SHP77 (cell line): ENCODE data around the gene RNU6-8.

Experiments used
- DNase-seq, 2 experiments: peaks; one replicate each; lab custom pipeline; 2025; lab: John Stamatoyannopoulos, UW

The RNU6-8 gene

DNA sequence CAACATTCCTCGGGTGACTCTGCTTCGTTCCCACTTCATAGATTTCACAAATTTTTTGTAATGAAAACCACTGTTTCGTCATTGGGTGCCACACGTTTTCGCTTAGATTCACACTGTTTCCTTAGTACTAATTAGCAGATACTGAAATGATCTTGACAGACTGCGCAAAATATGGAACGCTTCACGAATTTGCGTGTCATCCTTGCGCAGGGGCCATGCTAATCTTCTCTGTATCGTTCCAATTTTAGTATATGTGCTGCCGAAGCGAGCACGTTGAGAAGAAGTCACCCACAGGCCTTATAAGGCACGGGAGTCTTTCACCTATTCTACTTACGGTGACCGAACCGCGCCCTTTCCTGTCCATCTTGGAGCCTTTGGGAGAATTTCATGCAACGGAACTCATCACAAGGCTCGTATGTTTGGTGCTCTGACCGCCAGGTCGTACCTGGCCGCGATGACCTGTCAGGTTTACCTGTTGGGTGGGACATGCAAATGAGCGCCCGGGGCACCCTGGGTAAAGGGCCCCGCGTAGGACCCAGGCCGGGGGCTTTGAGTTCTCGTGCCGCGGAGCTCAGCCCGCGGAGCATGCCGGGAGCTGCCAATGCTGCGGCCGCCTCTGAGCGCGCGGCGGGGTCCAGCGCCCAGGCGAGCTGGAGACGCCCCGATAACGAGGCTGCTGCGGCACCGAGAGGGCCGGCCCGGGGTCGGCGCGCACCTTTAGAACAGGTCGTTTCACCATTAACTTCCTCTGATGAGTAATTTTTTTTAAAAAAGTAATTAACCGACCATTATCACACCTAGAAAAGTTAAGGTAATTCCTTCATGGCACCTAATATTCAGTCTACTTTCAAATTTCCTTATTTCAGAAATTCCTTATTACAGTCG, at the start of gene RNU6-8:
Gene RNU6-8, minus strand, starts transcription at position 272 of the 885 bp plus-strand sequence.
- peak; percentile 94 to 97 for DNase-seq

DNA sequence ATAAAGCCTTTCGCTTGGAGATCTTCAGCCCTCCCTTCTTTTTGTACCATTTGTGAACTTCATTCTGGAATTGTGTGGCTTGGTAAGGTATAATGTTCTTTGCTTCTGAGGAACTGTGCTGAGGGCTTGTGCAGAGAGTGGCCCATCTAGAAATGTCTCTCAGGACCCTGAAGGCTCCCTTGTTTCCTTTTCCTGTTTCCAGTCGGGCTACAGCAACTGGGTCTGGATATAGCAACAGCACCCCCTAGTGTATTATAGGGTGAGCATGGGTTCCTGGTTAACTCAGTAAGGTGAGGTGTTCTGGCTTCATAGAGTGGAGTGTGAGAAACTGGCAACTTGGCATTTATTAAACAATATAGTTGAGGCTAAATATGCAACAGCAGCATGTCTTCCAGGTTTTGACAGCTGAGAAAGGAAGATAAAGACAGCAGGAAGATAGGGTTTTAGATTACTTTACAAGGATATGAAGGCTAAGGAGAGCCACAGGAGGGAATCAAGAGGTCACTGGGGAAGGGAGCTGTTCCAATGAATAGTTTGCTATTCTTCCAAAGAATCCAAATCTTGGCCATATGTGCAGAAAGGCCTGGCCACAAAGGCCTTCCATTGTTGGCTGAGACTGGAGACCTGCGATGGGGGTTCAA, 49.1 kb upstream of the RNU6-8 start:
- peak; percentile 79 to 81 for DNase-seq

DNA sequence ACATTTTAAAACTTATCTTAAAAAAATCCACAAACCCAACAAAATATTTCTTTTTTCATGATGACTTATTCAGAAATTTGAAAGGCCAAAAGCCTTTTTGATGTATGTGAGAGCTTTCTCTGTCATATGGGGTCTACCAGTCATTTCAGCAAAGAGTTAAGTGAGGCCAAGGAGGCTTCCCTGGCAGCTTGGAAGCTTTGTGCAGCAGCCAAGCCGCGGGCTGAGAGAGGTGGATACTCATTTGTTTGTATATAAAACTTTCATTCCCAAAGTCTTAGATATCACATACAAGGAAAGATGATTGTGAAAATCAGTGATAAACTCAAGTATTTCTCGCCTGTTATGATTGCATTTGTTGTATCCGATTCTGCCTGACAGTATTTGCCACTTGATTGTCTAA, 48.5 kb upstream of the RNU6-8 start:
- DNase-seq, result no peak

DNA sequence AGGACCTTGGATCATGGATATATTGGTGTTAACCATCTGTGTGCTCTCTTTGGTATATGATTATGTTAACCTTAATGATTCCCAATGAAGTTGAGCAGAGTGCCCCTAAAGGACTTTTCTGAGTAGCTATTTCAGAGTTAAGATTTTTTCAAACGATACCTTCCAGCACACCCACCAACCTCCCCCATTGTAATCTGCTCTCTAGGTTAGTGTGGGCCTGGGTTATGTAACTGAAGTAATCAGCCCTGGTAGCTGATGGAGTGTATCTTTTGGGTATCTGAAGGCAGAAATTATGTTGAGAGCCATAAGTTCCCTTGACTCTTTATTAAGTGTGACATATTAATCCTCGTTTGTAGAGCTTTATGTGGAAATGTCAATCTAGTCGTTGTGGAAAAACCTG, 47.6 kb upstream of the RNU6-8 start:
- DNase-seq, result no peak

DNA sequence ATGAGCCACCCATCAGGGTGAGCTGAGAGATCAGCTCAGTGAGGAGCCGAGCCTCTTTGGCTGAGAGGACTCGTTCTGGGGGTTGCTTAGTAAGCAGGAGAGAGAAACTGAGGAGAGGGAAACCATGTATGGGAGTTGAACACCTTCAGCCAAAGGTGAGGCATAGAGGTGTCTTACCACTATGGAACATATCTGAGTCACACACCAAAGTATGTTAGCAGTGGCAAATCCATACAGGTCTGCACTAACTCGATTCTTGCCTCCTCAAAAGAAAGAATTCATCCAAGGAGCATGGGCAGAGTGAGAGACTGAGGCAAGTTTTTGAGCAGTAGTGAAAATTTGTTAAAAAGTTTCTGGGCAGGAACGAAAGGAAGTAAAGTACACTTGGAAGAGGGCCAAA, 46.7 kb upstream of the RNU6-8 start:
- no peak for DNase-seq

DNA sequence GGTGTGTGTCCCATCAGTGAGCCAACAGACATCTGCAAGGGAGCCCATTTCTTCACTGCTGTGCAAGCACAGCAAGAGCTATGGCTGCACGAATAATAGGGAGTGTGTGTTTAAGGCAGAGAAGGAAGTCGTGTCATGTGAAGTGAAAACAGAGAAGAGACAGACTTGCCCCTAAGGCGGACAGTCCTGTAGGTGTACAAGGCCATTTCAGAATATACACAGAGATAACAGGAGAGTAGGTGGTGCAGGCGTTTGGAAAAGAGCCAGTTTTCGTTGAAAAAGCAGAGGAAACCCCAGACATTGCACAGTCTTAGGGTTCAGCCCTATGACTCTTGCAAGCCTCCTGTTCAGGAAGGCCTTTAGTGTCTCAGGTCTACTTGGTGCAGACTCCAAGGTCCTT, 46.3 kb upstream of the RNU6-8 start:
- DNase-seq, result no peak

DNA sequence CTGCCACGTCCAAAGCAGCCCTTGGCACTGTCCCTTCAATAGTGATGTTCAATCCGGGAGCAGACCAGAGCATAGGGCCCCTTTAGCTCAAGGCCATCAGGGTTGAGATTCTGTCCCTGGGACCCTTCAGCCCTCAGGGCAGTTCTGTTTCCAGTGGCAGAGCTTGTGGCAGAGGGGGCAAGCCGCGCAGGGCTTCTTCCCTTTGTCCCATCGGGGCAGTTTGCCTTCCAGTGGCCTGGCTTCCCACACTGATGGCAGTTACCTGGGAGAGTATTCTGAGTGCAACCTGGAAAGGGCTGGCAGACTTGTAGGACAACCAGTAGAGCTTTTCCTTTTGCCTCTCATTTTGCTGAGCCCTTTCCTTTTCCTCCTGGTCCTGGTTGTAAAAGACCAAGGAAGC, 43.7 kb upstream of the RNU6-8 start:
- DNase-seq, result no peak

DNA sequence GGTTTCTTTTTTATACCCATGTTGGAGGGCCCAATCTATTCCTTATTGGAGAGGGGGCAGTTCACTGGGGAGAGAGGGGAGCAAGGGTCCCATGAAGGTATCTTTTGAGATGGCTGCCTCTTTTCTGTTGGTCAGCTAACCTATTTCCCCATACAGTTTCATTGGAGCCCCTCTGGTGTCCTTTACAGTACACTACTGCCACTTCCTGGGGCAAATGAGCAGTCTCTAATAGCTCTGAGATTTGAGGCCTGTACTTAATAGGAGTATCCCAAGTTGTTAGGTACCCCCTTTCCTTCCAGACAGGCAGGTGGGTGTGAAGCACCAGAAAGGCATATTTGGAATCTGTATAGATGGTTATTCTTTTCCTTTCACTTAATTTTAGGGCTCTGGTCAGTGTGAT, 41.3 kb upstream of the RNU6-8 start:
- no peak for DNase-seq

DNA sequence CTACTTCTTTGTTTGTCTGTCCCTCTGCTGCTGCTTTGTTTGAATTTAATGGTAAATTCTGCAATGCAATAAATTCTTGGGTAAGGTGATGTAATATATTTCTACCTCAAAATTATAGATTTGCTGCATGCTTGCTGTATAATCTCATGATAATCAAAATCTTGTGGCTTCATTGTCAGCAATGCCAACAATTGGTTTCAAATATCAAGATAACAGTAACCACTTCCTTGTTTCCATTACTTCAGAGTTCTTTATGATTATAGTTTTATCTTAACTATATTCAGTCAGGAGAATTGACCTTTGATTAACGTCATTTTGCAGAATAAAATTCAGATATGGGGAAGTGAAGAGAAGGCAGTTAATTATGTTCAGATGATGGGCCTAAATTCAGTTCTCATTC, 30.2 kb upstream of the RNU6-8 start:
- no peak for DNase-seq

DNA sequence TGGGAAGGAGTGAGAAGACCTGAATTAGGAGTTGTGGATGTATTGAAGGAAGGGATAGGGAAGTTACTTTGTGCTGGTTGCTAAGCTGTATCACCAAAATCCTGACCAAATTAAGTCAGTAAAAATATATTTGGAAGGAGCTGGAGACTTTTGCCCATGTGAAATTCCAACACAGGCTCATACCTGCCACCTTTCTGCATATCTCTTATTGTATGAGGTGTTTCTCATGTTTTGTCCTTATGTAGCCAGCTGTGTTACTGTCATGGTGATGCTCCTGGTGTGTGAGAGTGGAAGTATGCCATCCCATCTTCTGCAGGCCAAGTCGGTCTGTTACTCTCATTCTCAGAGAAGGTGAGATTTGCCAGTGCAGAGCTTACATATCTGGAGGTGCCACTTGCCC, 29.4 kb upstream of the RNU6-8 start:
- DNase-seq, result no peak

DNA sequence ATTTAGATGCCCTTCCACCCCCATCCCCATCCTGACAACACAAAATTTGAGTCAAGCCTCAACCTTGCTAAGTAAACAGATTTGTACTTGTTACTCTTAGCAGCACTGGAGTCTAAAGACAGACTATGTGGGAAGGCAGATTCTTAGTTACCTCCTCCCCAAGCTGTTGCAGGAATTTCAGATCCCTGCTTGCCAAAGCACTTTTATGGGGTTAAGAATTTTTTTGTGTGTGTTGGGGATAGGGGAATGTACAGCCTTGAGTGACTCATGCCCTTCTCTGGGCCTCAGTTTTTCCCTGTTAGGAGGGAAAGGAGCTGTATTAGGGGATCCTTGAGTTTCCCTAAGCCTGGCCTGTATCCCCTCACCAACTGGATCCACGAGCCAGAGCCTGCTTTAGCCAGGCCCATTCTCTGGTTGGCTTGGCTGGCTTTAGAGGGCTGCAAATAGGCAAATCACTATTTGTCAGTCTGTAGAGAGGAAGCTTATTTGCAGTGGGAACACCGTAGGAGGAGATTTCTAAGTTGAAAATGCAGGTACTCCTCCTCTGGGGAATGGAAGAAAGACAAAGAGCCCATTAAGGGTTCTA, 27.7 kb upstream of the RNU6-8 start:
- DNase-seq, result no peak

DNA sequence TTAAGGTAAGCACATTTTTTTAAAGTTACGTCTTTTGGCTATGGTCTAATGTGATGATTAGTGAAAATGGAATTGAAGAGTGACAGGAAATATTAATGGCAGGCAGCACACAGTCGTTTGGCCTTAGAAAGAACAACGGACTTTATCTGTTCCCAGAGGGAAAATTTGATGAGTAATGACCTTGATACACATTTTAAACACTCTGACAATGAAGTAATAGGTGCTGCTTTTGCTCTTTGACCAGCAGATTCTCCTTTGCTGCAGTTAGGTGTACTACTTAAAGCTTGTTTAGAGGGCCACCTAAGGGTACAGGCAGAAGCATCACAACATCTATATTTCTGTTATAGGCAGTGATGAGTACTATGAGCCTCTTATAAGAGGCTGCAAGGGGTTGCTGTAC, 27.1 kb upstream of the RNU6-8 start:
- DNase-seq, result no peak

DNA sequence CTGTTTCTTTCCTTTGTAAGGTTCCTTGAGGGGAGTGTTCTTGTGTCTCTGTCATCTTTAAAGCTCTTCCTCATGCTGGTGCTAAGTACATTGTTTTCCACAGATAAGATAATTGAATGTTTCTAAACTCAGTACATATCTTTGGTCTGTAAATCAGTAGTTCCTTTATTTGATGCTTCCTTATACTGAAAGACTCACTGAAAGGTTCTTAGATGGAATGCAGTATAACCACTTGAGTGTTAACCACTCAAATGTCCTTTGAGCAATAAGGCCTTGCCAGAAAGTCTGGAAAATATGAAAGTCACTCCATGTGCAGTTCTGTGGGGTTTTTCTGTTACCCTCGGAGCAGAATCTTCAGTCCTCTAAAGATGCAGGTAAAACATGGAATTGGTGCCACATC, 23.0 kb upstream of the RNU6-8 start:
- DNase-seq, result no peak

DNA sequence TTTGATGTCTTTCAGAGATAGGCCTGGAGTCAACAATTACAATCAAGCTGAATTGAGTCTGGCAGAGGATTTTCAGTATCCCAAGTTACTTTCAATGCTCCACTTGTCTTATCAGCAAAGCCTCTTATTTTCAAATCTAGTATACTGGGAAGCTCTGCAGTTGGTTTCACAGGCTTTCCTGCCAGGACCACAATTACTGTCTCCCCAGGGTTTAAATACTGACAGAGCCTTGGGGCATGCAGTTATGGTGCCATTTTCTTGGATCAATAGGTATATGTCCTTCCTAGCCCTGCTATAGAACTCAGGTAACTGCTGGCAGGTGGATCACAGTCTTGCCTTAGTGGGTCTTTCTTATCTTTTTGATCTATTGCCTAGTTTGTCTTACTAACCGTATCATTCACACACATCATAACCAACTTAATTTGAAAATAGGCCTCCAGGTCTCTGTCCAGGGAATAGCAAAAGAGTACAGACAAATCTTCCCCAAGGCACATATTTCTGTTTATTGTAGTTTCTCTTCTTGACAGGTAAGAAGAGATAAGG, 22.4 kb upstream of the RNU6-8 start:
- no peak for DNase-seq

DNA sequence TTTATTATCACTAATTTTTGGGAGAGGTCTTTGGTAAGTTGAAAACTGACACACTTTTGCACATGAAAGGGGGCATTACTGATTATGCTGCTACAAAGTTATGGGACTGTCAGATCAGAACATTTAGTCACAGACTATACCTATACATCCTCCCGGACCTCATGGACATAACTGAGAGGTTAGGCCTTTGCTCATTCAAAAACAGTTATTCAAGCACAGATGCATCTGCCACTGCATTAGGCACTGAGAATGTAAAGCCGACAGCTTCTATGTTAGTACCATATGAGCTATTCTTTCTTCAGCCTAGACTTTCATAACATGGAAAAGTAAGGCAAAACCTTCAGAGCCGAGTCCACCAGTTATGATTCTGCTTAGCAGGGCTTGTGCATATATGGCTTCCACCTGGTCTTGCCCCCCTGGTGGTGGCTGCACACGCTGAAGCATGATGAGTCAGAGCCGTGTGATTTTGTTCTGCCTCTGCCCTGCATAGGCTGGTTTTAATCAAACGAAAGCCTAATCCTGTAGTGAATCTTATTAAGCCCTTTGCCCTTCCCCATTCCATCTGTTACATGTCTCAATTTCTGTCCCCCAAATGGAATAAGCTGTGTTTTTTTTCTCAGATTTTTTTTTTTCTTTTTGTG, 21.8 kb upstream of the RNU6-8 start:
- DNase-seq, result peak; percentile 64 to 83

DNA sequence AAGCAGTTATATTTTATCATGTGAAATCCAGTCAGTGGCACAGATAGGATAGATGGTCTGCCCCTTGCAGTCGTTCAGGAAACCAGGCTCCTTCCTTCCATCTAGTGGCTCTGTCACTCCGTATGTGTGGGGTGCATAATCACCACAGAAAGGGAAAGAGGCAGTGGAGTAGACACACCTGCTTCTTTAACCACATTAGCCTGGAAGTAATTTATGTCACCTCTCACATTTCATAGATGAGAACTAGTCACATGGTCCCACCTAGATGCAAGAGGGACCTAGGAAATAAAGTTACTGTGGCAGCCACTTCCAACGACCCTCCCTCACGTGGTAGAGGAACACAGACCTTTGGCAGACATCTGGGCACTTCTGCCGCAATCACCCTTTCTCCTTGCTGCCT, 14.2 kb upstream of the RNU6-8 start:
- DNase-seq, result peak; percentile 68 to 74

DNA sequence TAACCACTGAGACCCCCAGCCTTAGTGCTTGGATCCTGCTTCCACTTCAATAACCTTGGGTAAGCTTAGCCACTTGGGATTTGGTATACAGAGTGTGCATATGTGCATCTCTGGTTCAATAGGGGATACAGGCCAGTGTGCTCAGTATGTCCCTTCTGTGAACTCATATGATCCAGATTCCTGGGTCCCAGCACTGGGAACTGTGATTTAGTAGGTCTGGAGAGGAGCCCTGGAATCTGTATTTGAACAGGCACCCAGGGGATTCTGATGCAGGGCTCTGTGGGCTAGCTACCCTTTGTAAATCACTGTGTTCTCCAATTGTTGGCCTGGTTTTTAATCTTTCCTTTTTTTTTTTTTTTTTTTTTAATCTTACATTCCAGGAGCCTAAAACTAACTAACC, 9.8 kb upstream of the RNU6-8 start:
- no peak for DNase-seq

DNA sequence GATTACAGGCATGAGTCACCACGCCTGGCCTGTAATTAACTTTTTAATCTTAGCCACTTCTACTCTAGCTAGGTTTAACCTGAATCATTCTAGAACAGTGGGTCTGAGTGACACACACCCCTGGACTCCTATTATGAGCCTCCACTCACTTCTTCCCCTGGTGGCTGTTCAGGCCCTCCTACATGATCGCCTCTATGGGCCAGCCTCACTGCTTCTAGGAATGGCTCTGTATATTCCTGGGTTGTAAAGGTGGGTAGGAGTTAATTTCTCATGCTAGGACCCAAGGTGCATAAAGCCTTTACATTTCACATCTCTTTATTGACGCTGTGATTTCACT, 8.0 kb upstream of the RNU6-8 start:
- DNase-seq, result no peak

DNA sequence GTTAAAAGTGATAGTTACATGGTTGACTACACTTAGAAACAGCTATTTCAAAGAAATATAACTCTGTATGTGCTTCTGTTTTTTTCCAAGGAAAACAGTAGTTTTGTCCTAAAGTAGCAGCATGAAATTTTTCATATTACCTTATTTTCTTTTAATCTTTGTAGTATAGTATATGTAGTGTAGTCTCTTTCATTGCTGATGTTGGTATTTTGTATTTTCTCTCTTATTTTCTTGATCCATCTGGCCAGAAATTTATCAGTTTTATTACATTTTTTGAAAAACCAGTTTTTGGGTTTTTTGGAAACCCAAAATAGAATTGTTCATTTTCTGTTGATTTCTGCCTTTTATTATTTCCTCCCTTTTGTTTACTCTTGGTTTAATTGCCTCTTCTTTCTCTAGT, 6.4 kb upstream of the RNU6-8 start:
- DNase-seq, result no peak

DNA sequence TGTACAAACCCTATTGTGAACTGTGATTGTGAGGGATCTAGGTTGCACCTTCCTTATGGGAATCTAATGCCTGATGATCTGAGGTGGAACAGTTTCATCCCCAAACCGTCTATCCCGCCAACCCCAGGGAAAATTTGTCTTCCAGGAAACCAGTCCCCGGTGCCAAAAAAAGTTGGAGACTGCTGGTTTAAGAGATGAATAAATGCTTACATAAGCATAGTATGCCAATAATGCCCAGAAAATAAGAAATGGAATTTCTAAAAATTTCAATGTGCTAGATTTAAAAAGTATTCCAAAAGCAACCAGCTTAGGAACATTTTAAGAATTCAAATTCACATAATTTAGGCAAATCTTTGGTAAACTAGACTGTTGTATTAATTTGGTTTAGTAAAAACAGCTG, 5.4 kb upstream of the RNU6-8 start:
- no peak for DNase-seq

DNA sequence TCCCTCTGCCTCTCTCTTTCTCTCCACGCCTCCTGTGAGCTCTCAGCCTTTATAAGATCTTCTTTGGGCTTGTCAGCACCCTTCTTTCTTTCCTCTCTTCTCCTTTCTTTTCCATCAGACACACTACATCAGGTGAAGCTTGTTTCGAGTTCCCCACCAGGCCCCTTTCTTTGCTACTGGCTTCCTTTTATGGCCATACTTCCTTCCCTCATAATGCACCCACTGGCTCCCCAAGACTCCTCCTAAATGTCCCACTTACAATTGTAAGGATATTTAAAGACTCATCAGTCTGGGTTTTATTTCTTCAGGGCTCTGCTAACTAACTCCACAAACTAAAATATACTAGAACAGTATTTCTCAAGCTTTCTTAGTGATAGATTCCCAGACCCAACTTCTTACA, 3.5 kb upstream of the RNU6-8 start:
- DNase-seq, result no peak

DNA sequence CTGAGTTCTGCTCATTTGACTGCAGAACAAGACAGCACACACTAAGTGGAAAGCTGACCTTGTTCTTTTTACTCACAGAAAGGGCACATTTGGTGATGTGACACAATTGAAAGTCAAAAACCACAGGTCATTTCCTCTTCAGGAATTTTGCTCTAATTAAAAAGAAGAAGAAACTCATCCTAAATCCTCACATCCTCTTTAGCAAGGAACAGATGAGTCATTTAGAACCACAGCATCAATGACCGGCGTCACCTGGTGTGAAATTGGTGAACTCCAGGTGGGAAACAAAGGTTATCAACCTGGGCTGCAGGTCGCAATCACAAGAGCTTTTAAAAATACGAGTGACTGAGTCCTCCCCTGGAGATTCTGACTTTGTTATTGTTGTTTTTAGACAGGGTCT, 2.9 kb upstream of the RNU6-8 start:
- DNase-seq, result no peak

DNA sequence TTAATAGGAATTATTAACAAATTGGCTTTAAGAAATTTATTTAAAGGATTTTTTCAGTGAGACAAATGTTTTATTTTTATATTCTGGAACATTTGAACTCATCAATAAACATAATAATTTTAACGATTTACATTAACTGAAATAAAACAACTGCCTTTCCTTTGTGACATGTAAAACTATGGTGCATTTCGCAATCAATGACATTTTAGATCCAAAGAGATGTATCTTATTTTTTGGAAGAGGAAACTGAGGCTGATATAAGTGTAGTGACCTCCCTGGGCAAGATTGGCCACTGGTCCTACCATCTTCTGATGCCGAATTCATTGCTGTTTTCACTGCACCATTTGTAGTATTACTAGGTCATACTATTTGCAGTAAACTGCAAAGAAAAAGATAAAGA, 2.5 kb upstream of the RNU6-8 start:
- DNase-seq, result no peak
